NCI-H774 (cell line): ENCODE results near the gene TMEM52.
A peak's percentile ranks its signal among the peaks of the same experiment; 100 is the strongest.

Source experiments
- DNase-seq: peaks from one replicate; lab custom pipeline; 2025; lab: John Stamatoyannopoulos, UW

Gene TMEM52

DNA sequence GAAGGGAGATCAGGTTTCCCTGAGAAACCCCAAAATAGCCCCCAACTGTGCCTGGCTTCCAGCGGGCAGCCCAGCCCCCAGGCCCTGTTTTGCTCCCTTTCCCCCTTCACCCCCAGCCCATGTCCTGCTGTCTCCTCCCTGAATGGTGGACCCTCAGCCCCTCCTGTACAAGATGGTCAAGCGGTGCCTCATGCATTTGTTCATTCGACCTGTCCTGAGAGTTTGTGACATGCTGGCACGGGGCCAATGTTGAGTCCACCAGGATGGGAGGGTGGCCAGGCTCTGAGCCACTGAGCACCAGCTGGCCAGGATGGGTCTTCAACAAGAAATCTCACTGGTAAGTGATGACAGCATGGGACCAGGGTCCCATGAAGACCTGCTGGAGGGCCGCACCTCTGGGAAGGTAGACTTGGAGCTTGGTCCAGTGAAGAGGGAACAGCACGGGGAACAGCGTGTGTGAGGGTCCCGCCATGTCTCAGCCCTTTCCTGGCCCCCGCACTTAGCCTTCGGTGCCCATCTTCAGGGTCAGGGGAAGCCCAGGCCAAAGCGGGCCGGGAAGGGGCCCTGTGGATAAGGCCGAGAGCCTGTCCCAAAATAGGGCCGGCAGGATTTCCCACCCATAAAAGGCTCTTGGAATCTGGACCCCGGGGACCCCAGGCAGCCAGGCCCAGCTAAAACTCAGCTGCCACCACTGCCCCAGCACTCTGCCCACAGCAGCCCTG is 3.9 kb downstream of the TMEM52 start, which contains the start of gene CALML6:
Gene CALML6 (plus strand): TSS at position 290 of the 722 bp plus-strand sequence. CDS start 21 bp downstream, at position 311.
- DNase-seq, result no peak

GRCh38 chr1:1914101-1914970 is 4.7 kb downstream of the TMEM52 start:
- no peak for DNase-seq

DNA sequence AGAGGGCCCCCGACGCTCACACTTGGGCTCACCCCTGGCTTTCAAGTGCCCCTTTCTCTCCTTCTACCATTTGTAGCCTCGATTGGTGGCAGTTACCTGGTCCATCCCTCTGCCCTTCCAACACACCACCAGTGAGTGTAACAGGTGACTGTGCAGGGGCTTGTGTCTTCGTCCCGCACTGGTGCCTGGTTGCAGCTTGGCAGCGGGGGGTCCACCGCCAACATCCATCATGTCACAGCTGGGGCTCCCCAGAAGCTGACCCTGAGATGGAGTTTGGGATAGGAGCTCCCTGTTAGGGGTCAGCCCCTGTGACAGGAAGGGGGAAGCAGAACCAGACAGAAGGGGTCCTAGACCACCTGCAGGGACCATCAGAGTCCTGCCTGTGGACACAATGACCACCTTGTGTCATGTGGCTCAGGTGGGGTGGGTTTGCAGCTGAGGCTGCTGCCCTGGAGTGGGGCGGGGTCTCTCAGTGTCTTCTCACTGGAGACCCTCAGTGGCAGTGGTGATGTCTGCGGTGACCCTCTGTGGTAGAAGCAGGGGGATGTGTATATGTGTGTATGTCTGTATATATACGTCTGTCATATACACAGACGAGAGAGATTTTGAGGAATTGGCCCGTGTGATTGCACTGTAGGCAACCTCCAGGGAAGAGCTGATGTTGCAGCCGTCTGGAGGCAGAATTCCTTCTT is 7.6 kb downstream of the TMEM52 start:
- no peak for DNase-seq

GRCh38 chr1:1910651-1911331 is 8.3 kb downstream of the TMEM52 start:
- no peak for DNase-seq

GRCh38 chr1:1910033-1910465 is 9.0 kb downstream of the TMEM52 start:
- DNase-seq, result no peak

DNA sequence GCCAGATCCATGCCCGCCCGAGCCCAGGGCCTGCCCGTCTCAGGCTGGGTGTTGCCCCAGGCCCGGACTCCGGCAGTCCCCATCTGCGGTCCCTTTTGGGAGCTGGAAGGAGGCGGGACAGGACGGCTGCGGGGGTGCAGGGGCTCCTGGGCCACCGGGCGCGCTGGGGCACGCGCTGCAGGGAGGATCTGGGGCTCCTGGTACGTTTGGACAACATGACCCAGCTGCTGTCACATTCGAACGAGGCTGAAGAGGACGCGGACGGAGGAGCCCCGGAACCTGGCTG is 10.6 kb downstream of the TMEM52 start:
- DNase-seq, result no peak

- no peak for DNase-seq
Observed at GRCh38 chr1:1907098-1907736, 11.9 kb downstream of the TMEM52 start.

DNA sequence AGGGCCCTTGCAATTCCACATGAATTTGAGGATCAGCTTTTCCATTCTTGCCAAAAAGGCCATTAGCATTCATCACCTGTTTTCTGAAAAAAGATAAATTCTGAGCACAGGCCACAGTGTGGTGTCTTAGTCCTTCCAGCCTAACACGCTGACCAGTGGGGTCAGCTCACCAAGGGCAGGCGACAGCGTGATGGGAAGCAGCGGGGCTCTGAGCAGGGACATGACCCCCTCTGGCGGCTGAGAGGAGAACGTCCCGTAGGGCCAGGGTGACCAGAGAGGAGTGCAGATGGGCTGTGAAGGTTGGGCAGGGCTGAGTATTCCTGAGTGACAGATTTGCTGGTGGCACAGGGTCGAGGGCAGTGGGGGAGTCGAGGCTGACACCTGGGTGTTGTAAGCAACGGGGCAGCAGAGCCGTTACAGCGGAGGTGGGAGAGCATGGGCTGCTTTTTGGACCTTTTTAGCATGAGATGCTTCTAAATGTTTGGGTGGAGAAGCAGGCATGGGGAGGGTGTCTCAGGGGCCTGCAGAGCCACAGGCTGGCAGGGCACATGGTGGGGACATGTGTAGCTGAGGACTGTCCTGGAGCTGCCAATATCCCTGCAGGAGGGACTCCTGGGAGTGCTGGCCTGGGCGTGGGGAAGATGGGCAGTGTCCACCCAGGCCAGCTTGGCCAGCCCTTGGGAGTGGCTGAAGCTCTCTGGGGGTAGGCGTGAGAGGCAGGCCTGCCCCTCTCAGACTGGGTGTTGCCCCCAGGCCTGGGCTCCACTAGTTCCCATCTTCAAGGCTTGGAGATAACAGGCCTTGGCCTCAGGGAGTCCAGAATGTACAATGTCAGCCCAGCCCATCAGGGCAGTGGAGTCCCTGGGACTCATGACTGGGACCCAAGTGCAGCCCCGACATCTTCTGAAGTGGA is 12.6 kb downstream of the TMEM52 start:
- DNase-seq, result peak; percentile 8

- DNase-seq, result no peak
Observed at GRCh38 chr1:1903224-1903623, 15.9 kb downstream of the TMEM52 start.

DNA sequence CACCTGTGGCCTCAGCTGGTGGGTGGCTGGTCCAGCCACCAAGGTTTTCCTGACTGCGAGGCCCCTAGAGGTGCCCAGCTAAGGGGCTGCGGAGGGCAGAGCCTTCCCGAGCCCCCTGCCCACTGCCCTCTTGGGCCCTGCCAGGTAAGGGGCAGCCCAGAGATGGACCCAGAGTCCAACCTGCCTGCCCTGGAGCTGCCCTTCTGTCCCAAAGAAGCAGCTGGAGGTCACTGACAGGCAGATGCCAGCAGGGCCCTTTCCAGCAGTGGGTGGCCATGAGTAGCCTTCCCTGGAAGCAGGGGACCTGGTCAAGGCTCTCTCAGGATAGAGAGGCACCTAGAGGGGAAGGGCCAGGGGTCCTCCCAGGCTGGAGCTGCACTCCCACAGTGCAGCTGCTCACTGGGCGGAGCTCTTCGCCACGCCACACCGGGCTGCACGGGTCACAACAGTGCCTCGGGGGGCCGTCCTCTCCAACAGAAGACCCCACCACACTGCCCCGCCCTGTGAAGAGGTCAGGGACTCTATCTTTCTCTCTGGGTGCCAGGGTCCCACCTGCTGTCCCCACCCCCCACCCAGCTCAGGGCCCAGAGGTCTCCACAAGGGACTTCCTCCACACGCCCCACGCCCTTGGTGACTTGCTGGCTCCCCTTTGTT is 17.3 kb downstream of the TMEM52 start:
- no peak for DNase-seq

- DNase-seq, result no peak
Observed at GRCh38 chr1:1900883-1901640, 18.0 kb downstream of the TMEM52 start.

- DNase-seq, result no peak
Observed at GRCh38 chr1:1899967-1900327, 19.1 kb downstream of the TMEM52 start.

- no peak for DNase-seq
Observed at GRCh38 chr1:1899266-1899966, 19.7 kb downstream of the TMEM52 start.

GRCh38 chr1:1898246-1898933 is 20.7 kb downstream of the TMEM52 start:
- no peak for DNase-seq

GRCh38 chr1:1895456-1896336 is 23.4 kb downstream of the TMEM52 start:
- DNase-seq, result no peak

DNA sequence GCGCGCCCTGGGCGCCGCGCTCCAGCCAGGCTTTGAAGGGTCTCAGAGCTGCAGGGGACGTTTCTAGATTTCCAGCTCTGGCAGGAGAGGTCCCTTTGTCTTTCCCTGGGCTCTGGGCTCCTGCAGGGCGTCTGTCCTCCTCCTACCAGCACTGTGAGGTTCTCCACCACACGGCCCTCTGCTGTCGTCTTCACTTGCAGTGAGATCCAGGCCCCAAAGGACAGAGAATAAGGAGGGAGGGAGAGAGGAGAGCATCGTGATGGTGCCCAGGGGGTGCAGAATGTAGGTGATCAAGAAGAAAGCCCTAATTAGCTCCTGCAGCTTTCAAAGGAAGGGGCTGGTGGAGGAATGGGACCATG is 24.0 kb downstream of the TMEM52 start:
- no peak for DNase-seq

- DNase-seq, result no peak
Observed at GRCh38 chr1:1894354-1895059, 24.6 kb downstream of the TMEM52 start.
